ENCODE measurements around the gene MRPL22.
"Not testable (repeated sequence)": the region's sequence is repeated elsewhere in the genome, so short reads cannot be mapped to it uniquely, and the experiment has no call there.

MRPL22 gene

DNA sequence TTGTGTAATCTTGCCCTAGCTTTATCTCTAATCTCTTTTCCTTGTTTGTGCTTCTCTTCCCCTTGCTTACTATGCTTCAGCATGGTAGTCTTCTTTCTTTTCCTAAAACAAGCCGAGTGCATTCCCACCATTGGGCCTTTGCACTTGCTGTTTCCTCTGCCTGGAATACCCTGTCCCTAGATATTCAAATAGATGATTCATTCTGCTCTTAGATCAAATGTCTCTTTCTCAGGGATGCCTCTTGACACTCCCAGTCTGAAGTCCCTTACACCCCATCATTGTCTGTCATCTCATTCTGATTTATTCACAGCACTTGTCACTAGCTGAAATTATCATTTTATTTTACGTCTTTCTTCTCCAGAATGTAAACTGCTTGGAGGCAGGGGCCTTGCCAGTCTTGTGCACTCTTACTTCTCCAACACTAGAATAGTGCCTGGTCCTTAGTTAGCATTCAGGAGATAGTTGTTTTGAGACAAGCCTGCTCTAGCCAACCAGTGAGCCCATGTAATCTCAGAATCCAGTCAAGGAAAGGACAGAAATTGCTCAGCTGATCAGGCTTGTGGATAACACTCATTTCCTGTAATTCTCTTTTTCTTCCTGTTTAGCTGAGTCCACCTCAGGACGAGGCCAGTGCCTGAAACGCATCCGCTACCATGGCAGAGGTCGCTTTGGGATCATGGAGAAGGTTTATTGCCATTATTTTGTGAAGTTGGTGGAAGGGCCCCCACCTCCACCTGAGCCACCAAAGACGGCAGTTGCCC, 25.4 kb downstream of the MRPL22 start:
- FAIRE-seq (no peak), DNase-seq (ENCODE audit: insufficient read length, low spot score) (no peak)
- TF ChIP-seq POLR2AphosphoS5 (IDR thresholded peaks at IDR 0.05; ENCODE audit: low read depth, low read length) = no peak
- TF ChIP-seq SPI1 (IDR thresholded peaks at IDR 0.05; ENCODE audit: low read depth, low read length) = no peak
- no peak for TF ChIP-seq POU2F2 (IDR thresholded peaks at IDR 0.05; ENCODE audit: low read depth, low read length)

- FAIRE-seq = no peak
- TF ChIP-seq TAF1 (IDR thresholded peaks at IDR 0.05; ENCODE audit: low read depth, low read length) (no peak), PAX5 (IDR thresholded peaks at IDR 0.05; ENCODE audit: insufficient read depth, low read length, severe bottlenecking) (no peak), POLR2A (IDR thresholded peaks at IDR 0.05; ENCODE audit: low read depth, low read length) (no peak), POLR2AphosphoS5 (IDR thresholded peaks at IDR 0.05; ENCODE audit: low read depth, low read length) (no peak), POU2F2 (IDR thresholded peaks at IDR 0.05; ENCODE audit: low read depth, low read length) (no peak), SPI1 (IDR thresholded peaks at IDR 0.05; ENCODE audit: low read depth, low read length) (no peak)
Measured at GRCh38 chr5:154966874-154967273, 26.0 kb downstream of the MRPL22 start.

GRCh38 chr5:154967421-154968024, 26.6 kb downstream of the MRPL22 start:
- TF ChIP-seq POU2F2 (IDR thresholded peaks at IDR 0.05; ENCODE audit: low read depth, low read length) = no peak
- no peak for TF ChIP-seq TAF1 (IDR thresholded peaks at IDR 0.05; ENCODE audit: low read depth, low read length)
- TF ChIP-seq SPI1 (IDR thresholded peaks at IDR 0.05; ENCODE audit: low read depth, low read length) = no peak
- no peak for TF ChIP-seq POLR2A (IDR thresholded peaks at IDR 0.05; ENCODE audit: low read depth, low read length)
- TF ChIP-seq POLR2AphosphoS5 (IDR thresholded peaks at IDR 0.05; ENCODE audit: low read depth, low read length) = no peak
- no peak for DNase-seq (ENCODE audit: insufficient read length, low spot score)
- FAIRE-seq = no peak

More at GRCh38 chr5:154966874-154967273, 26.0 kb downstream of the MRPL22 start:
- DNase-seq (ENCODE audit: insufficient read length, low spot score) = no peak

DNA sequence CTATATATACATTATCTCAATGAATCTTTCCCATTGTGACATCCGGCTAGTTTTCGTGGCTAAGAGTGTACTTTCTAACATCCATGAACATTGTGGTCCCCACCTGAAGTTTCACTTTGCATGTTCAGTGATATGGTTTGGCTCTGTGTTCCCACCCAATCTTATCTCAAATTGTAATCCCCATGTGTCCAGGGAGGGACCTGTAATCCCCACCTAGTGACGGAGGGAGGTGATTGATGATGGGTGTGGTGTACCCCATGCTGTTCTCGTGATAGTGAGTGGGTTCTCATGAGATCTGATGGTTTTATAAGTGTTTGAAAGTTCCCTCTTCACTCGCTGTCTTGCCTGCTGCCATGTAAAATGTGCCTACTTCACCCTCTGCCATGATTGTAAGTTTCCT, 28.1 kb downstream of the MRPL22 start:
- FAIRE-seq = no peak
- no peak for DNase-seq (ENCODE audit: insufficient read length, low spot score)
- TF ChIP-seq POLR2A (IDR thresholded peaks at IDR 0.05; ENCODE audit: low read depth, low read length) (no peak), POLR2AphosphoS5 (IDR thresholded peaks at IDR 0.05; ENCODE audit: low read depth, low read length) (no peak), SPI1 (IDR thresholded peaks at IDR 0.05; ENCODE audit: low read depth, low read length) (no peak), PAX5 (IDR thresholded peaks at IDR 0.05; ENCODE audit: insufficient read depth, low read length, severe bottlenecking) (no peak), TAF1 (IDR thresholded peaks at IDR 0.05; ENCODE audit: low read depth, low read length) (no peak), POU2F2 (IDR thresholded peaks at IDR 0.05; ENCODE audit: low read depth, low read length) (no peak)

- TF ChIP-seq POU2F2 (IDR thresholded peaks at IDR 0.05; ENCODE audit: low read depth, low read length) (no peak), SPI1 (IDR thresholded peaks at IDR 0.05; ENCODE audit: low read depth, low read length) (no peak), TAF1 (IDR thresholded peaks at IDR 0.05; ENCODE audit: low read depth, low read length) (no peak), POLR2AphosphoS5 (IDR thresholded peaks at IDR 0.05; ENCODE audit: low read depth, low read length) (no peak), PAX5 (IDR thresholded peaks at IDR 0.05; ENCODE audit: insufficient read depth, low read length, severe bottlenecking) (no peak), POLR2A (IDR thresholded peaks at IDR 0.05; ENCODE audit: low read depth, low read length) (no peak)
- FAIRE-seq (no peak), DNase-seq (ENCODE audit: insufficient read length, low spot score) (no peak)
Measured at GRCh38 chr5:154970759-154971158, 29.9 kb downstream of the MRPL22 start.

- DNase-seq (ENCODE audit: insufficient read length, low spot score) = no peak
- no peak for FAIRE-seq
- TF ChIP-seq PAX5 (IDR thresholded peaks at IDR 0.05; ENCODE audit: insufficient read depth, low read length, severe bottlenecking) (no peak), POLR2A (IDR thresholded peaks at IDR 0.05; ENCODE audit: low read depth, low read length) (no peak), POU2F2 (IDR thresholded peaks at IDR 0.05; ENCODE audit: low read depth, low read length) (no peak), POLR2AphosphoS5 (IDR thresholded peaks at IDR 0.05; ENCODE audit: low read depth, low read length) (no peak), TAF1 (IDR thresholded peaks at IDR 0.05; ENCODE audit: low read depth, low read length) (no peak), SPI1 (IDR thresholded peaks at IDR 0.05; ENCODE audit: low read depth, low read length) (no peak)
Measured at GRCh38 chr5:154971501-154971900, 30.6 kb downstream of the MRPL22 start.

- FAIRE-seq (no peak), DNase-seq (ENCODE audit: insufficient read length, low spot score) (no peak)
- TF ChIP-seq SPI1 (IDR thresholded peaks at IDR 0.05; ENCODE audit: low read depth, low read length) (no peak), POLR2A (IDR thresholded peaks at IDR 0.05; ENCODE audit: low read depth, low read length) (no peak), POLR2AphosphoS5 (IDR thresholded peaks at IDR 0.05; ENCODE audit: low read depth, low read length) (no peak), POU2F2 (IDR thresholded peaks at IDR 0.05; ENCODE audit: low read depth, low read length) (no peak), PAX5 (IDR thresholded peaks at IDR 0.05; ENCODE audit: insufficient read depth, low read length, severe bottlenecking) (no peak), TAF1 (IDR thresholded peaks at IDR 0.05; ENCODE audit: low read depth, low read length) (no peak)
Measured at GRCh38 chr5:154972476-154973080, 31.7 kb downstream of the MRPL22 start.

DNA sequence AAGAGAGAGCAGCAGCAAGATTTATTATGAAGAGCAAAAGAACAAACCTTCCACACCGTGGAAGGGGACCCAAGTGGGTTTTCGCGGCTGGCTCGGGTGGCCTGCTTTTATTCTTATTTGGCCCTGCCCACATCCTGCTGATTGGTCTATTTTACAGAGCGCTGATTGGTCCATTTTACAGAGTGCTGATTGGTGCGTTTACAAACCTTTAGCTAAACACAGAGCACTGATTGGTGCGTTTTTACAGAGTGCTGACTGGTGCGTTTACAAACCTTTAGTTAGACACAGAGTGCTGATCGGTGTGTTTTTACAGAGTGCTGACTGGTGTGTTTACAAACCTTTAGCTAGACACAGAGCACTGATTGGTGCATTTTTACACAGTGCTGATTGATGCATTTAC, 35.2 kb downstream of the MRPL22 start:
- DNase-seq (ENCODE audit: insufficient read length, low spot score); FAIRE-seq: not testable (repeated sequence)

DNA sequence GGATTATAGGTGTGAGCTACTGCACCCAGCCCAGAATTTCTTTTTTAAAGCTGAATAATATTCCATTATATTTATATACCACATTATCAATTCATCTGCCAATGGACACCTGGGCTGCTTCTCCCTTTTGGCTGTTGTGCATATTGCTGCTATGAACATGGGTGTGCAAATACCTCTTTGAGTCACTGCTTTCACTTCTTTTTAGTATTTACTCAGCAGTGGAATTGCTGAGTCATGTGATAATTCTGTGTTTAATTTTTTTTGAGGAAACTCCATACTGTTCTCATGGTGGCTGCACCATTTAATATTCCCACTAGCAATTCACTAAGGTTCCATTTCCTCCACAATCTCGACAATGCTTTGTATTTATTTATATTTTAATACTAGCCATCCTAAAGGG, 36.5 kb downstream of the MRPL22 start:
- no peak for FAIRE-seq
- no peak for DNase-seq (ENCODE audit: insufficient read length, low spot score)
- TF ChIP-seq SPI1 (IDR thresholded peaks at IDR 0.05; ENCODE audit: low read depth, low read length) = peak; percentile 21; the same call in 1 of the 2 replicates
- TF ChIP-seq POLR2A (IDR thresholded peaks at IDR 0.05; ENCODE audit: low read depth, low read length) = no peak
- TF ChIP-seq POU2F2 (IDR thresholded peaks at IDR 0.05; ENCODE audit: low read depth, low read length) = no peak
- TF ChIP-seq POLR2AphosphoS5 (IDR thresholded peaks at IDR 0.05; ENCODE audit: low read depth, low read length) = no peak
- TF ChIP-seq PAX5 (IDR thresholded peaks at IDR 0.05; ENCODE audit: insufficient read depth, low read length, severe bottlenecking) = no peak

DNA sequence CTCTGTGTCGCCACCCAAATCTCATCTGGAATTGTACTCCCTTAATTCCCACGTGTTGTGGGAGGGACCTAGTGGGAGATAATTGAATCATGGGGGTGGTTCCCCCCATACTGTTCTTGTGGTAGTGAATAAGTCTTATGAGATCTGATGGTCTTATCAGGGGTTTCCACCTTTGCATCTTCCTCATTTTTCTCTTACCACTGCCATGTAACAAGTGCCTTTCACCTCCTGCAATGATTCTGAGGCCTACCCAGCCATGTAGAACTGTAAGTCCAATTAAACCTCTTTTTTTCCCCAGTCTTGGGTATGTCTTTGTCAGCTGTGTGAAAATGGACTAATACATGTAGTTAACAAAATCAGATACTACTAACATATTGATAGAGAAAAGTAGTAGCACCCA, 37.4 kb downstream of the MRPL22 start:
- not testable (repeated sequence) for FAIRE-seq

More for the DNA sequence above, 37.4 kb downstream of the MRPL22 start:
- DNase-seq (ENCODE audit: insufficient read length, low spot score) = not testable (repeated sequence)

Measured in GM12891 (cell line).